Naive thymus-derived CD4-positive, alpha-beta T cell (primary cell): Measurements from ENCODE around the gene SLC16A8. TPM values are rescaled to one million over a fixed set of nuclear protein-coding genes. Genes with fewer than 3 reads are reported as not detected.
A peak's percentile ranks its signal among the peaks of the same experiment; 100 is the strongest.

Experiments
- ATAC-seq: fragments of 150-1000 bp; cut with Tn5 transposase; 2 replicates; pipeline ENCODE4 v1.10.0; 2021; ENCODE audit warnings: mild to moderate bottlenecking, moderate library complexity
- CTCF ChIA-PET: fragments of 350-600 bp; sonication (Branson Sonifier 250); formaldehyde crosslinking; loops from one replicate; lab custom pipeline; 2021; ENCODE audit warnings: antibody characterized with exemption; lab: Charles Lee
- POLR2A ChIA-PET: fragments of 350-600 bp; sonication (Branson Sonifier 250); formaldehyde crosslinking; loops from one replicate; lab custom pipeline; 2021; ENCODE audit warnings: antibody characterized with exemption, inconsistent platforms; lab: Charles Lee
- DNase-seq, 9 donors: peaks; one replicate each; pipeline versions ENCODE4 v3.0.0 to v3.0.0-alpha.2; 2020 to 2022; ENCODE audit warnings: mixed read lengths in 1 of 9
- H3K27ac ChIP-seq: one replicate; pipeline ENCODE4 v1.7.0; 2013; ENCODE audit warnings: mild to moderate bottlenecking, low read depth, low read length, moderate library complexity
- H3K27me3 ChIP-seq, 2 donors: one replicate each; pipeline ENCODE4 v1.7.0; 2013; ENCODE audit warnings: low read length in 2 of 2, mild to moderate bottlenecking in 2 of 2, moderate library complexity in 2 of 2; ENCODE audit not compliant: control insufficient read depth in 2 of 2, insufficient read depth in 2 of 2
- H3K36me3 ChIP-seq, 3 experiments: 1 replicate in 2 of 3; 2 replicates in 1 of 3; pipeline ENCODE4 v1.7.0; 2013; ENCODE audit warnings: low read length in 3 of 3, mild to moderate bottlenecking in 3 of 3, moderate library complexity in 1 of 3; ENCODE audit not compliant: insufficient read depth in 3 of 3, control insufficient read depth in 2 of 3
- H3K4me1 ChIP-seq, 2 donors: one replicate each; pipeline ENCODE4 v1.7.0; 2013; ENCODE audit warnings: low read length in 2 of 2, mild to moderate bottlenecking in 2 of 2, moderate library complexity in 1 of 2; ENCODE audit not compliant: control insufficient read depth in 2 of 2, insufficient read depth in 2 of 2
- H3K4me3 ChIP-seq: 2 replicates; pipeline ENCODE4 v1.7.0; 2013; ENCODE audit warnings: mild to moderate bottlenecking, low read length
- H3K9me3 ChIP-seq, 3 experiments: 1 replicate in 2 of 3; 2 replicates in 1 of 3; pipeline ENCODE4 v1.7.0; 2013; ENCODE audit warnings: low read length in 3 of 3; ENCODE audit not compliant: control insufficient read depth in 2 of 3
- H3K27ac Mint-ChIP-seq, 9 donors: one replicate each; pipeline ENCODE4 v1.8.0; 2020 to 2022; ENCODE audit warnings: mixed read lengths in 9 of 9, mild to moderate bottlenecking in 8 of 9, moderate library complexity in 5 of 9, inconsistent platforms in 2 of 9
- H3K27me3 Mint-ChIP-seq, 5 donors: one replicate each; pipeline ENCODE4 v1.8.0; 2021 to 2022; ENCODE audit warnings: mixed read lengths in 5 of 5, mild to moderate bottlenecking in 1 of 5
- H3K36me3 Mint-ChIP-seq, 5 donors: one replicate each; pipeline ENCODE4 v1.8.0; 2020 to 2022; ENCODE audit warnings: mixed read lengths in 5 of 5, mild to moderate bottlenecking in 3 of 5, inconsistent platforms in 1 of 5
- H3K4me1 Mint-ChIP-seq, 7 donors: one replicate each; pipeline ENCODE4 v1.8.0; 2020 to 2022; ENCODE audit warnings: mixed read lengths in 7 of 7, mild to moderate bottlenecking in 3 of 7, inconsistent platforms in 1 of 7
- H3K4me3 Mint-ChIP-seq, 10 donors: one replicate each; pipeline ENCODE4 v1.8.0; 2020 to 2022; ENCODE audit warnings: mild to moderate bottlenecking in 10 of 10, mixed read lengths in 10 of 10, moderate library complexity in 6 of 10, inconsistent platforms in 2 of 10
- H3K9me3 Mint-ChIP-seq, 11 donors: one replicate each; pipeline ENCODE4 v1.8.0; 2020 to 2022; ENCODE audit warnings: mixed read lengths in 11 of 11, mild to moderate bottlenecking in 4 of 11, inconsistent platforms in 1 of 11, moderate library complexity in 1 of 11
- intact Hi-C, 2 donors: fragments of 100-400 bp; cut with micrococcal nuclease; formaldehyde crosslinking; loops; one replicate each; pipeline ENCODE4 v1.15.1; 2023
- polyA plus RNA-seq, 2 donors: library from polyadenylated mRNA; unstranded; fragments of 300-500 nt; fragmentation: Illumina TruSeq; gene quantifications; one replicate each; pipeline ENCODE4 v1.2.3, GENCODE V29; 2021
- total RNA-seq, 6 experiments: library from RNA in 5 of 6; stranded (reverse) in 5 of 6; gene quantifications; 1 replicate in 5 of 6; 2 replicates in 1 of 6; pipeline ENCODE4 v1.2.3 and lab custom pipeline; 2021 to 2026

SLC16A8 gene
- total and polyA plus RNA-seq, 7 experiments from 2014 or later, result not detected

- H3K27ac ChIP-seq, result peak within 1 kb of the TSS; percentile 87
- intact Hi-C loops, result loop anchor here in 1 of 2 donors (2.0 to 10.0 kb wide), 3 partner anchors 624 to 1475 kb away; partner anchors contain the start of genes GTPBP1, JOSD1, RPS19BP1 and TOMM22
- DNase-seq (peak; percentile 68 to 84 (median 81)), ATAC-seq (peak; percentile 86)
- no peaks in the 10 kb centered on the region for H3K9me3 Mint-ChIP-seq
- peak within 1 kb of the TSS; percentile 80 to 97 (median 96) for H3K4me3 Mint-ChIP-seq
- H3K4me3 ChIP-seq, result peak within 1 kb of the TSS; percentile 80
- peaks cover 12 to 15% of the 10 kb centered on the region in 2 donors for H3K4me1 ChIP-seq
- H3K27ac Mint-ChIP-seq, result peak within 1 kb of the TSS; percentile 94 to 99 (median 98)
- peaks cover 0 to 26% (median 21%) of the 10 kb centered on the region in 7 donors for H3K4me1 Mint-ChIP-seq
- no peaks in the 10 kb centered on the region for H3K9me3 ChIP-seq
- ChIA-PET POLR2A (interaction anchor here (0.7 to 1.5 kb wide), 3 partner anchors 9 to 514 kb away, joined by 3 to 6 read pairs (median 4); no protein-coding TSS in a partner anchor), CTCF (no interaction called here)
- H3K27me3 ChIP-seq, result no peaks in the 10 kb centered on the region
- peaks cover 0 to 16% (median 0%) of the 10 kb centered on the region in 5 donors for H3K27me3 Mint-ChIP-seq
- peaks cover 0 to 10% (median 0%) of the 10 kb centered on the region in 3 experiments for H3K36me3 ChIP-seq
- peaks cover 4 to 12% (median 4%) of the 10 kb centered on the region in 5 donors for H3K36me3 Mint-ChIP-seq
These were observed 26.8 kb downstream of the SLC16A8 start, which contains the start of gene PICK1 for GRCh38 chr22:38056969-38057891. PICK1 (plus strand) TSS chr22:38057404; CDS start chr22:38057810, 406 bp downstream.

DNA sequence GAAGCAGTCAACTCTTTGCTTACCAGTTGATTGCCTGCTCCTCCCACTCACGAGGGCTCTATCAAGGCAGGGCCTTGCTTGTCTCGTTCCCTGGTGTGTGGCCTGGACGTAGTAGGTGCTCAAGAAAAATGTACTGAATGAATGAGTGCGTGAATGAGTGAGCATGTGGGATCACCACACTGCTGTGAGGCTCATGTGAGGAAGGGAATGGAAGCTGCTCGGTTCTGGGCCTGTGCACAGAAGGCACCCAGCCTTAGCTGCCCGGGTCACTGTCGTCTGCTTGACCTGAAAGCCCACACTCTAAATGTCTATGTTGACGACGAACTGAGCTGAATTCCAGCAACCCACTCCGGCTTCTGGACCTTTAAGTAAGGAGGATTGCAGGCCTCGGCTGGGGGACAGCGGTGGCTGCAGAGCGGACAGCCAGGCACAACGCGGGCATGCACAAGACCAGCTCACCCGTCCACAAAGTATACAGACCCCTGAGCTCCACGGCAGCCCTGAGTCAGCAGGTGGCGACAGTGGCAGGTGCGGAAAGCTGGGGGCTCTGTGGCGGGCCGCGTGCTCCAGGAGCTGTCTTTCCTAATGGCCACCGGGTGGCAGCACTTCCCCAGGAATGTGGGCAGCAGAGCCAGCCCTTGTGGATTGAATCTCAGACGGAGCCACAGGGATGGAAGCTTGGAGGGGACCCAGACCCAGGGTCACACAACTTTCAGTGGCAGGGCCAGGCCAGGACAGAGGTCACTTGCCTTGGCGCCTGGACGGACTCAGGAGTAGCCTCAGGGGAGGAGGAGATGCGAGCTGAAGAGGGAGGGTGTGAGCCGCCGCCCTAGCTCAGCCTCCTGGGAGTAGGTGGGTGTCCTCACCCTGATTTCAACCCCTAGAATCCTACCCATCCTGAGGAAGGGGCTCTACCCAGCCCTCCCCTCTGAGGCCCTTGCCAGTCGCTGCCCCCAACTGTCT is 31.8 kb downstream of the SLC16A8 start:
- H3K27me3 Mint-ChIP-seq, result peaks cover 0 to 28% (median 8%) of the 10 kb centered on the region in 5 donors
- peak overlapping the region in 2 of 9 donors; percentile 38 to 71 for H3K27ac Mint-ChIP-seq
- ATAC-seq (peak; percentile 88), DNase-seq (peak; percentile 59 to 75 (median 69))
- ChIA-PET CTCF (interaction anchor here (0.6 to 4.4 kb wide), 14 partner anchors 9 to 566 kb away, joined by 3 to 22 read pairs (median 3); partner anchors contain the start of genes DMC1 and MFNG), POLR2A (interaction anchor here (0.6 to 1.5 kb wide), 5 partner anchors 234 to 1285 kb away, joined by 3 to 6 read pairs (median 4); partner anchors contain the start of genes DMC1 and TOMM22)
- peak overlapping the region in 2 of 10 donors; percentile 13 to 51 for H3K4me3 Mint-ChIP-seq
- no peaks in the 10 kb centered on the region for H3K27me3 ChIP-seq
- peaks cover 0 to 14% (median 9%) of the 10 kb centered on the region in 7 donors for H3K4me1 Mint-ChIP-seq
- no peak overlapping the region for H3K27ac ChIP-seq
- H3K4me3 ChIP-seq, result no peak overlapping the region
- H3K9me3 Mint-ChIP-seq, result no peaks in the 10 kb centered on the region
- no peaks in the 10 kb centered on the region for H3K36me3 Mint-ChIP-seq
- H3K36me3 ChIP-seq, result peaks cover 0 to 2% (median 0%) of the 10 kb centered on the region in 3 experiments
- peaks cover 10 to 11% of the 10 kb centered on the region in 2 donors for H3K4me1 ChIP-seq
- intact Hi-C loops, result loop anchor here (1.0 to 10.0 kb wide), 7 partner anchors 50 to 951 kb away; partner anchors contain the start of genes GTPBP1 (in 1 of the 2) and JOSD1 (in 1 of the 2)
- no peaks in the 10 kb centered on the region for H3K9me3 ChIP-seq

- Histone ChIP-seq H3K27me3 (no peaks in the 10 kb centered on the region), H3K27ac (no peak overlapping the region), H3K36me3 (no peaks in the 10 kb centered on the region), H3K9me3 (no peaks in the 10 kb centered on the region), H3K4me1 (peaks cover 4% of the 10 kb centered on the region in 2 donors), H3K4me3 (no peak overlapping the region)
- intact Hi-C loops, result loop anchor here (5.0 to 10.0 kb wide), 2 partner anchors 51 to 654 kb away; partner anchors contain the start of genes GTPBP1 (in 1 of the 2) and JOSD1 (in 1 of the 2)
- no peak overlapping the region for H3K27ac Mint-ChIP-seq
- POLR2A ChIA-PET, result interaction anchor here (1.5 kb wide), 1 partner anchor 519 kb away, joined by 6 read pairs; the partner anchor contains the start of gene DMC1
- DNase-seq (no peak), ATAC-seq (no peak)
- CTCF ChIA-PET, result interaction anchor here (0.9 to 4.4 kb wide), 4 partner anchors 8 to 521 kb away, joined by 4 to 22 read pairs (median 12); partner anchors contain the start of gene DMC1
- no peaks in the 10 kb centered on the region for H3K9me3 Mint-ChIP-seq
- H3K4me3 Mint-ChIP-seq, result no peak overlapping the region
- H3K27me3 Mint-ChIP-seq, result peaks cover 0 to 31% (median 8%) of the 10 kb centered on the region in 5 donors
- peaks cover 0 to 8% (median 2%) of the 10 kb centered on the region in 7 donors for H3K4me1 Mint-ChIP-seq
- no peaks in the 10 kb centered on the region for H3K36me3 Mint-ChIP-seq
These were observed 32.7 kb downstream of the SLC16A8 start for GRCh38 chr22:38051261-38051660.

GRCh38 chr22:38050720-38051119 is 33.3 kb downstream of the SLC16A8 start:
- Histone ChIP-seq H3K36me3 (no peaks in the 10 kb centered on the region), H3K9me3 (no peaks in the 10 kb centered on the region), H3K27ac (no peak overlapping the region), H3K4me1 (peaks cover 0 to 3% of the 10 kb centered on the region in 2 donors), H3K27me3 (no peaks in the 10 kb centered on the region), H3K4me3 (no peak overlapping the region)
- DNase-seq (no peak), ATAC-seq (no peak)
- Mint-ChIP-seq H3K36me3 (no peaks in the 10 kb centered on the region), H3K27me3 (peaks cover 0 to 31% (median 8%) of the 10 kb centered on the region in 5 donors), H3K27ac (no peak overlapping the region), H3K4me3 (no peak overlapping the region), H3K9me3 (no peaks in the 10 kb centered on the region), H3K4me1 (peaks cover 0 to 8% (median 0%) of the 10 kb centered on the region in 7 donors)
- intact Hi-C loops, result loop anchor here (5.0 to 10.0 kb wide), 2 partner anchors 52 to 654 kb away; partner anchors contain the start of genes GTPBP1 (in 1 of the 2) and JOSD1 (in 1 of the 2)
- ChIA-PET POLR2A (no interaction called here), CTCF (no interaction called here)

DNA sequence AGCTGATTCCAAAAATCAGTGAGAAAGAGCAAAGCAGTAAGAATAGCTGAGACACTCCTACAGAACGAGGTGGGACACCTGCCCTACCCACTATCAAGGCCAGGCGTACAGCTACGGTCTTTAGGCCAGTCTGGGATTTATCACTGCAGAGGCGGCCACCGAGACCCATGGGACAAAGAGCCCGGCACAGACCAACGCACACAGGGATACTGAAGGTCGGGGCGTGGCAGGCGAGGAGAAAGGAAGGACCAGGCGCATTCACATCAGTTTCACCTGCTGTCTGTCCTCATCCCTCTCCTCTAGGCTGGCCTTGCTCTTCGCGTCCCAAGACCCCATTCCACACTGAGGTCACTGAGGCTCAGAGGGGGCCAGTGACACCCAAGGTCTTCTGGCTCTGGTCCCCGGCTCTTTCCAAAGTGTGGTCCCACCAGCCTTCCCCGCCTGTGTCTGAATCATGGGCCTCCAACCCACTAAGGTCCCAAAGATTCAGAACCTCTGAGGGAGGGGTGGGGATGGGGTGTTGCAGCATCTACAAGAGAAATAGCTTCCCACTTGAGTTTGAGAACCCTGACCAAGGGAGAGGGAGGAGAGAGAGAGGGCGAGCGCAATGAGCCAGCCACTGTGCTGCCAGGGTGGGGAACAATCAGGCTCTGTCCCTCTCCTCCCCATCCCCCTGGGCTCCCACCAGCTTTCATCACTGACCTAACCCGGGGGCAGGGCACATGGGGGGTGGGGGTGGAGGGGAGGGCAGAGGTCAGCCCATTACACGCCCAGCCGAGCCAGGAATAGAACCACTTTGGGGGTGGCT is 34.0 kb downstream of the SLC16A8 start:
- H3K9me3 ChIP-seq, result no peaks in the 10 kb centered on the region
- H3K36me3 ChIP-seq, result no peaks in the 10 kb centered on the region
- peaks cover 0 to 27% (median 8%) of the 10 kb centered on the region in 5 donors for H3K27me3 Mint-ChIP-seq
- no peak overlapping the region for H3K4me3 Mint-ChIP-seq
- no peak overlapping the region for H3K27ac ChIP-seq
- H3K27ac Mint-ChIP-seq, result no peak overlapping the region
- H3K36me3 Mint-ChIP-seq, result no peaks in the 10 kb centered on the region
- ChIA-PET POLR2A (no interaction called here), CTCF (interaction anchor here (0.7 kb wide), 1 partner anchor 165 kb away, joined by 3 read pairs; no protein-coding TSS in a partner anchor)
- ATAC-seq (no peak), DNase-seq (no peak)
- H3K4me3 ChIP-seq, result no peak overlapping the region
- peaks cover 0 to 3% of the 10 kb centered on the region in 2 donors for H3K4me1 ChIP-seq
- H3K4me1 Mint-ChIP-seq, result peaks cover 0 to 7% (median 0%) of the 10 kb centered on the region in 7 donors
- no peaks in the 10 kb centered on the region for H3K9me3 Mint-ChIP-seq
- intact Hi-C loops, result loop anchor here (5.0 to 10.0 kb wide), 2 partner anchors 52 to 655 kb away; partner anchors contain the start of genes GTPBP1 (in 1 of the 2) and JOSD1 (in 1 of the 2)
- no peaks in the 10 kb centered on the region for H3K27me3 ChIP-seq
